ENCODE measurements around the gene SLC7A5.

SLC7A5 gene

DNA sequence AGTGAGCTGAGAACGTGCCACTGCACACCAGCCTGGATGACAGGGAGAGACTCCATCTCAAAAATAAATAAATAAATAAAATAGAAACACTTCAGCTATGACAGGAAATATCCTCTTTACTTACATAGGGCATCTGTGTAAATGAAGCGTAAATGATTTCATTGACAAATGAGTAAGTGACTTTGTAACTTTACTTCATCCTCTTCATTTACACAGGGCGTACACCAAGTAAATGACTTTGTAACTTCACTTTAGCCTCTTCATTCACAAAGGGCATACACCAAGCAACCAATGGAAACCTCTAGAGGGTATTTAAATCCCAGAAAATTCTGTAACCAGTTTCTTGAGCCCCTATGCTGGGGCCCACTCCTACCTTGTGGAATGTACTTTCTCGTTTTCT lies 87.3 kb downstream of the SLC7A5 start:
- TF ChIP-seq FOXM1 (IDR thresholded peaks at IDR 0.05; ENCODE audit: borderline replicate concordance, low read depth) (no peak), YY1 (IDR thresholded peaks at IDR 0.05; ENCODE audit: low read depth) (no peak)
- TF ChIP-seq, protein P1, sequence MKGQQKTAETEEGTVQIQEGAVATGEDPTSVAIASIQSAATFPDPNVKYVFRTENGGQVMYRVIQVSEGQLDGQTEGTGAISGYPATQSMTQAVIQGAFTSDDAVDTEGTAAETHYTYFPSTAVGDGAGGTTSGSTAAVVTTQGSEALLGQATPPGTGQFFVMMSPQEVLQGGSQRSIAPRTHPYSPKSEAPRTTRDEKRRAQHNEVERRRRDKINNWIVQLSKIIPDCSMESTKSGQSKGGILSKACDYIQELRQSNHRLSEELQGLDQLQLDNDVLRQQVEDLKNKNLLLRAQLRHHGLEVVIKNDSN (IDR thresholded peaks at IDR 0.05): no peak

- no peak for TF ChIP-seq YY1 (IDR thresholded peaks at IDR 0.05; ENCODE audit: low read depth)
- TF ChIP-seq EGR1 (IDR thresholded peaks at IDR 0.05): peak; percentile 69
- no peak for TF ChIP-seq RAD21 (IDR thresholded peaks at IDR 0.05; ENCODE audit: low read depth)
- no peak for TF ChIP-seq NFIC (IDR thresholded peaks at IDR 0.05)
- TF ChIP-seq TCF12 (IDR thresholded peaks at IDR 0.05; ENCODE audit: low read depth): no peak
- TF ChIP-seq CEBPB (IDR thresholded peaks at IDR 0.05): no peak
Observed at GRCh38 chr16:87780385-87780989, 88.8 kb downstream of the SLC7A5 start.
